T-helper 1 cell (primary cell): Measurements from ENCODE around the gene ANKRD39.
"Not testable (repeated sequence)": the region's sequence is repeated elsewhere in the genome, so short reads cannot be mapped to it uniquely, and the experiment has no call there.

Source experiments
- DNase-seq, 5 donors: peaks; one replicate each; pipeline ENCODE4 v3.0.0-alpha.2; 2012 to 2020
- total RNA-seq, 4 donors: gene quantifications; one replicate each; lab custom pipeline; 2026; lab: John Stamatoyannopoulos, UW

Gene ANKRD39
- total RNA-seq = 2.8 to 7.2 (median 4.0) reads per million in 4 donors

DNA sequence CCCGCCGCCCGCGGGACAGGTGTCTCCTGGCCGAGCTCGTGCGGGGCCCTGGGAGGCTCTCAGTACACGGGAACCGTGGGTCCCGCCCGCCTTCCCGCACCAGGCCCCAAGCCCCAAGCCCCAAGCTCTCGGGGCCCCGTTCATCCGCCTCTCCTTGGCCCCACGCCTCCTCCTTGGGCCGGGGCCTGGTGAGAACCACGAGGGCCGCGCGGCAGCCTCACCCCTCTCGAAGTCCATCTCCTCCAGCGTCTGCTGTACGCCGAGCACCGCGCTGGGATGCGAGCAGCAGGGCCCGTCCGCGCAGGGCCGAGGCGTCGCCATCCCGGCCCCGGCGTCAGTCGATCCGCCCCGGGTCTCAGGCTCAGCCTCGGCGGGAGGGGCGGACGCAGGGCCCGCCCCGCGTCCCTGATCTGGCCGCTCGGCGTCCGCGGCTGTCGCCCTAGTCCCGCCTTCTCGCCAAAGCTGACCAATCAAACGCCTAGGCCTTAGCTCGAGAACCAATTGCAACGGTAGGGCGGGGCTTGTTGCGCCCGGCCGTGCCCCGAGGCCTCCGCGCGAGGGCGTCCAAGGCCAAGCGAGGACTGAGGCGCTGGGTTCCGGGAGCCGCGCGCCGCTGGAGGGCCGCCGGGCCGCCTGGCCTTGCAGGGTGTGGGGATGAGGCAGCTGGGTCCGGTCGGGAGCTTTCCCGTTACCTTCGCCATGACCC, at the start of gene ANKRD39:
Gene ANKRD39 (minus strand): TSS at position 350 of the 706 bp plus-strand sequence. CDS start 29 bp downstream, at position 321.
- peak; percentile 94 to 99 (median 96) for DNase-seq

DNA sequence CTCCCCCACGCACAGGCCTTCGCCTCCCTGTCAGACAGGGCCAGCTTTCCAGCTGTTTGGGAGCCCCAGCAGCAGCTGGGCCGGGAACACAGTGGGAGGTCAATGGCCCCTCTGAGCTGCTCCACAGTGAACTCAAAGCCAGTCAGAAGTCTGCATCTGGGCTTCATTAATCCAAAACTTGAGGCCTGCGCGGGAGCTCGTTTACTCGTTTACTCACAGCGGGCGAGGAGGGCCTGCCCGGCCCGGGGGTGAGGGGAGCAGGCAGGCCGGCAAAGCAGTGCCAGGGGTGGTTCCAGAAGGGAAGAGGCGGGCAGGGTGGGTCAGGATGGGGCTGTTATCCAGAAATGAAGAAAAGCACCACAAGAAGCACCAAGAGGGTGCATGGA, 48.9 kb upstream of the ANKRD39 start:
- no peak for DNase-seq

GRCh38 chr2:96903815-96904214, 46.0 kb upstream of the ANKRD39 start:
- DNase-seq = no peak

DNA sequence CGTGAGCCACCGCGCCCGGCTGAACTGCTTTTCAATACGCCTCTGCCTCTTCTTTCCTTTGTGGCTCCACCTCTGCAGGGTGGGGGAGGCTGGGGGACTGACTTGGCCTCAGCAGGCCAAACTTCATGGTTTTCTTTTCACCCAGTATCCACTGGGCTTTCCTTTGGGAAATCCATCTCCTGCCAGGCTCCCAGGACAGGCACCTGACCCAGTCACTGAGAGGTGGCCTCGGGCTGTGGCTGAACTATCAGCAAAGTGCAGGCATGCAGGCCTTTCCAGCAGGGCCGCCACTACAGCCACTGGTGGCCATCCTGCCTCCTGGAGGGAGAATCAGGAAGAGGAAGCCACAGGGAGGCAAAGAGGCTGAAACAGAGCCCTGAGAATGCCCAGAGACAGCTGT, 45.5 kb upstream of the ANKRD39 start:
- DNase-seq = no peak

DNA sequence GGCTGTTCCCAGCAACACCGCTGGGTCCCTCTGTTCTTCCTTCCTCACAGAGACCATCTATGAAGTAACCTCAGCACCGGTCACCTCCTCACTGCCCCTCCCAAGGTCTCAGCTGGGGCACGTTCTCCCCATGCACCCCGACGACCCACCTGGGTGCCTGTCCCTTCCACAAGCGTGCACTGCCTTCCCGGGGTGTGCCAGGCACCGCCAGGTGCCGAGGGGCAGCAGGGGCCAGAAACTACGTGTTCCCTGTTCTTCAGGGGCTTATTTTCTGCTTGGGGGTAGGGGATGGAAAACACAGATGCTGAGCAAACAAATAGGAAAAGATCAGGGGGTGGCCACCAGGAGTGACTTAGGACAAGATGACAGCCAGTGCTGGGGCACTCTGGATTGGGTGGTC, 42.4 kb upstream of the ANKRD39 start:
- no peak for DNase-seq

DNA sequence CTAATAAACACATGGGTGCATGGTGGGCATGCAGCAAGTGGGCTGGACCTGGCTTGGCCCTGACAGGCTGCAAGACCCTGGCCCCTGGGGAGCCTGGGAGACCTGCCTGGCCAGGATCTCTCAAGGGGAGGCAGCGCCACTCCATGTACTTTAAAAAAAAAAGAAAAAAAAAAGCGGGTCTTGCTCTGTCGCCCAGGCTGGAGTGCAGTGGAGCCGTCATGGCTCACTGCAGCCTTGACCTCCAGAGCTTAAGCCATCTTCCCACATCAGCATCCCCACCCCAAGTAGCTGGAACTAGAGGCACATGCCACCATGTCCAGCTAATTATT, 41.6 kb upstream of the ANKRD39 start:
- no peak for DNase-seq

- DNase-seq = no peak
Observed at GRCh38 chr2:96898641-96899412, 41.0 kb upstream of the ANKRD39 start.

- DNase-seq = no peak
Observed at GRCh38 chr2:96898135-96898505, 40.3 kb upstream of the ANKRD39 start.

DNA sequence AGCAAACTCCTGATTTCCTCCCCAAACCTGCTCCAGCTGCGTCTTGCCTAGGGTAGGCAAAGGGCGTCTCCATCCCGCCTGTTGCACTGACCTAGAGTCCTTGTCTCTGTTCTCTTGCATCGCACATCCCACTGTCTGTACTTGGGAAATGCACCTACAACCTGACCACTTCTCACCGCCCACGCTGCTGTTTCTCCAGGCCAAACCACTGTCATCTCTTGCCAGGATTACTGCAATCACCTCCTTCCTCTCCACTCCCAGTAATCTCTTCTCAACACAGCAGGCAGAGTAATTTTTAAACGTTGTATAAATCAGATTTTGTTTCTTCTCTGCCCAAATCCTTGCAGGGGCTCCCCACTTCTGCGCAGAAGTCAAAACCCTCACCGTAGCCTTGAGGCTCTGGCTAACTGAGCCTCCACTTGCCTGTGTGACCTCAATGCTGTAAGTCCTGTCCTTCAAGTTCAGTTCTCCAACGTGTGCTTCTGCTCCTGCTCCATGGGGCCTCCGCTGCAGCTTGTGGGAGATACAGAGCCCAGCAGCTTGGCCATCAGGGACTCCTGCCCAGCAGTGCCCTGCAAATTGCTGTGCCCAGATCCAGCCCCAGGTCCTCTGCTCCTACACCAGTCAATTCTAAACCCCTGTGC, 39.8 kb upstream of the ANKRD39 start:
- DNase-seq = no peak

GRCh38 chr2:96895746-96896651, 38.2 kb upstream of the ANKRD39 start:
- no peak for DNase-seq

GRCh38 chr2:96895032-96895745, 37.4 kb upstream of the ANKRD39 start:
- DNase-seq = no peak

DNA sequence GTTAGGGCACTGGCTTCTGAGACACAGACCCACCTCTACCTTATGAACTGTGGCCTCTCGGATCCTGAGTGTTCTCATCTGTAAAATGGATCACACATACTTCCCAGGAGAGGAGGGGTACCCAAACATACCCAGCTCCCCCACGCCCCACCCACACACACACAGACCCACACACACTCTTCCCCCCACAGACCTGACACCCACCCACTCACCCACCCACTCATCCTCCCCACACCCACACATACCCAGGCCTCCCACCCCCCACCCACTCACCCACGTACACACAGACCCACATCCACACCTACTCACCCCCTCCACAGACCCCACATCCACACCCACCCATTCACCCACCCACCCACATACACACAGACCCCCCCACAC, 36.3 kb upstream of the ANKRD39 start:
- DNase-seq = no peak

GRCh38 chr2:96893289-96894150, 35.7 kb upstream of the ANKRD39 start:
- no peak for DNase-seq

DNA sequence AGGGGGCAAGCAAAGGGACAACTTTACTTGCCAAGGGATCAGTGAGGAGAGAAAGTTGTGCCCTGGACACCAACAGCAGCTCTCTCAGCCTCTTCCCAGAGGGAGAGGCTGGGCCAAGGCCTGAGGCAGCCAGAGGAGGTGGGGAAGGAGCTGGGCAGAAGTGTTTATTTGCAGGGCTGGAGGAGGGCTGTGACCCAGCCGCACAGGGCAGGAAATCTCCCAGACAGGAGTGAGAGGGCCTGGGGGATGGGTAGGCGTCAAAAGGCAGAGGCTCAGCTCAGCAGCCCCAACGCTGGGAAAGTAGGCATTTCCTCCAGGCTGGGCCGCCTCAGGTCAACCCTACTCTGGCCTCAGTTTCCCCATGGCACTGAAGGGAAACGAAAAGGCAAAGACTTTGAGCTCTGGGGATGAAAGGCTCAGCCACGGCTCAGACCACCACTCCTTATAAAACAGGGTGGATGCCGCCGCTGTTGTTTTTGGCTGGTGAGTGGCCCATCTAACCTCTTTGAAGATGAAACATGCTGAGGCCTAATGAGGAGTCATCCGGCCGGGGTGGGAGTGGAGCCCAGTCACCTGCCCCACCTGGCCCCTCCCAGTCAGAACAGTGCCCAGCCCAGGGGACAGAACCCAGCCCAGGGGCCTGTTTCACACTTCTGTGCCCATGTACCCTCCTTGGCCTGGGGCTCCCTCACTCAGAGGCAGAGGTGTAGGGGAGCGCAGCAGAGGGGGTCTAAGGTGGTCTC, 33.9 kb upstream of the ANKRD39 start:
- peak in 1 of 5 donors; percentile 23 for DNase-seq

GRCh38 chr2:96890726-96891385, 33.0 kb upstream of the ANKRD39 start:
- DNase-seq = no peak

- no peak for DNase-seq
Observed at GRCh38 chr2:96890252-96890651, 32.4 kb upstream of the ANKRD39 start.

- not testable (repeated sequence) for DNase-seq
Observed at GRCh38 chr2:96889502-96889901, 31.7 kb upstream of the ANKRD39 start.

GRCh38 chr2:96888072-96889011, 30.5 kb upstream of the ANKRD39 start:
- no peak for DNase-seq
